Lung microvascular endothelial cell (primary cell): ENCODE results near the gene NBPF10. TPM values are rescaled to one million over a fixed set of nuclear protein-coding genes. Genes with fewer than 3 reads are reported as not detected.
"Not testable (repeated sequence)": the region's sequence is repeated elsewhere in the genome, so short reads cannot be mapped to it uniquely, and the experiment has no call there.

Experiments
- DNase-seq, 2 donors: peaks; one replicate each; pipeline versions ENCODE4 v3.0.0 to v3.0.0-alpha.2; 2010; ENCODE audit warnings: low read depth in 2 of 2
- total RNA-seq: library from RNA; depleted of rRNA; stranded (reverse); fragments of >200 nt; gene quantifications from 2 replicates; pipeline ENCODE4 v1.2.1, GENCODE V29; 2014

NBPF10 gene
- 0.22 and 0.40 TPM in 2 replicates for total RNA-seq

GRCh38 chr1:146144465-146144864, at the start of gene NBPF10:
Gene NBPF10 (minus strand): TSS chr1:146144804. CDS start chr1:146144769, 35 bp downstream.
- DNase-seq, result not testable (repeated sequence)

- not testable (repeated sequence) for DNase-seq
These were observed 29.9 kb upstream of the NBPF10 start for GRCh38 chr1:146174531-146174930.

- DNase-seq, result not testable (repeated sequence)
These were observed 23.1 kb upstream of the NBPF10 start for GRCh38 chr1:146167740-146168139.

- not testable (repeated sequence) for DNase-seq
These were observed 22.7 kb upstream of the NBPF10 start for GRCh38 chr1:146167273-146167672.

Other genes starting within 250 kb of the NBPF10 start
- gene ITGA10, start 234.8 kb downstream of the NBPF10 start, total RNA-seq, result 0.79 and 6.1 TPM in 2 replicates
- gene PEX11B, start 226.1 kb downstream of the NBPF10 start, total RNA-seq, result 24.8 and 31.9 TPM in 2 replicates
- gene RBM8A, start 217.3 kb downstream of the NBPF10 start, total RNA-seq, result 71.7 and 77.8 TPM in 2 replicates
- 18.1 and 21.8 TPM in 2 replicates for gene LIX1L, start 186.8 kb downstream of the NBPF10 start, total RNA-seq
- under 0.01 TPM in 1 of 2 replicates, not detected in the other for gene ANKRD34A, start 180.2 kb downstream of the NBPF10 start, total RNA-seq
- gene POLR3GL, start 180.1 kb downstream of the NBPF10 start, total RNA-seq, result 12.9 and 14.9 TPM in 2 replicates
- 65.4 and 81.9 TPM in 2 replicates for gene TXNIP, start 148.2 kb downstream of the NBPF10 start, total RNA-seq
- not detected in 2 replicates for gene HJV, start 123.1 kb downstream of the NBPF10 start, total RNA-seq
- gene NOTCH2NLA, start 84.2 kb upstream of the NBPF10 start, total RNA-seq, result 3.4 and 10.0 TPM in 2 replicates